ENCODE measurements around the gene GPR149.
"Not testable (repeated sequence)": the region's sequence is repeated elsewhere in the genome, so short reads cannot be mapped to it uniquely, and the experiment has no call there.

The GPR149 gene

GRCh38 chr3:154430014-154430413 is at the start of gene GPR149:
GPR149 (minus strand) TSS chr3:154430190; CDS start chr3:154429615, 575 bp downstream.
- no peak for DNase-seq (ENCODE audit: low read depth in 2 of 2)

DNA sequence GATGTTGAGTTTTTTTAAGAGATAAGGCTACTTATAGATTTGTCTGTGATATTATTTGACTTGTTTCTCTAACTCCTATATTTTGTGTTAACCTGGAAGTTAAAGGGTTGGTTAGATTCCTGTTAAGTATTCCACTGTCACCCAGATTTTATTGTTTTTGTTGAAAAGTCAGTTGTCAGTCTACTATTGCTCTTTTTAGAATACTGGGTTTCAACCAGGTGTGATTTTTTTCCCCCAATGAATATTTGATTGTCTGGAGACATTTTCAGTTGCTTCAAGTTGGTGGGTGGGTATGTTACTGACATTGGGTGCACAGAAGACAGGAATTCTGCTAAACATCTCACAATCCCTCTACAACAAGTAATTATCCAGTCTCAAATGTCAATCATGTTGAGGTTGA is 43.8 kb upstream of the GPR149 start:
- DNase-seq (ENCODE audit: low read depth in 2 of 2) = no peak

DNA sequence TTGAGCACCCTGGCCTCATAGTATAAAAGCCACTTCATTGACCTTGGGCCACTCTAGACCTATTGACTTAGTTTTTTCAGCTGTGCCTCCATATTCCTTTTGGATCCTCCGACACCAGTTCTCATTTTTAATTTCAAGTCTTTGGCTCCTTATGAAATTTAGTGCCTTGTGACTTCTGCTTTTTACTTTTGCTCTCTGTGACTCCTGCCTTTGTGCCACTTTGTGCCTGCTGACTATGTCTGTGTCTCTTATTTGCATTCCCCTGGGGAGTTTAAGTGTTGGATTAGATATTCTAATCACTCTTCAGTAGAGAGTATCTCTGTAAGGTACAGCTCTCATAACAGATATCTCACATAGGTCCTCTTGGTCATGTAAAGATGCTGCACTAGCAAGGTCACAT is 39.6 kb upstream of the GPR149 start:
- no peak for DNase-seq (ENCODE audit: low read depth in 2 of 2)

- DNase-seq (ENCODE audit: low read depth in 2 of 2) = no peak
These were observed 34.6 kb upstream of the GPR149 start for GRCh38 chr3:154464440-154465190.

GRCh38 chr3:154458560-154458959 is 28.6 kb upstream of the GPR149 start:
- no peak for DNase-seq (ENCODE audit: low read depth in 2 of 2)

GRCh38 chr3:154439081-154439480 is 9.1 kb upstream of the GPR149 start:
- not testable (repeated sequence) for DNase-seq (ENCODE audit: low read depth in 2 of 2)

GRCh38 chr3:154431043-154431442 is 1.1 kb upstream of the GPR149 start:
- no peak for DNase-seq (ENCODE audit: low read depth in 2 of 2)

GRCh38 chr3:154428286-154429206 is 1.4 kb downstream of the GPR149 start:
- DNase-seq (ENCODE audit: low read depth in 2 of 2) = no peak

DNA sequence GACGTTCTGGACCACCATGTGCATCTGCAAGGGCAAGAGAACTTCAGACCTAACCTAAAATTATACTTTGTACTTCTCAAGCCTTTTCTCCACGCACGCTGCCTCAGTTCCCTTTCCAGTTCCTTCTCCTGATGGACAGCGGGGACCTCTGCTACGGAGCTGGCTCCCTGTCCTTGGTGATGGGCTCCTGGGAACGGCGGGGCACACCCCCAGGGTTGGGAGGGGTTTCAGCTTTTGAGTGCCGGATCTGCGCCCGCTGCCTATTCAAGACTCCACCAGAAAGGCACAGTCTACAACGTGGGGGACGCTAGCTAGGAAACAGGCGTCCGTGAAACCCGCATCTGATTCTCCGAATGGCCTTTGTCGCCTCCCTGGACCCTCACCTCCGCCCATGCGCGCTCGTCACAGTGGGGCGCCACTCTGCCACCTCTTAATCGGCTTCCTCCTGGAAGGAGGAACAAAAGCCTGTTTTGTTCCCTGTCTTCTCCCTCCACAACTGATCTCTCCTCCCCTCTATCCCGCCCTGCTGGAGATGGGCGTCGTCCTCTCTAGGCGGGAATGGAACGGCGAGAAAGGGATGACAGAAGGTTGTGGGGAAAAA is 2.2 kb downstream of the GPR149 start:
- no peak for DNase-seq (ENCODE audit: low read depth in 2 of 2)

DNA sequence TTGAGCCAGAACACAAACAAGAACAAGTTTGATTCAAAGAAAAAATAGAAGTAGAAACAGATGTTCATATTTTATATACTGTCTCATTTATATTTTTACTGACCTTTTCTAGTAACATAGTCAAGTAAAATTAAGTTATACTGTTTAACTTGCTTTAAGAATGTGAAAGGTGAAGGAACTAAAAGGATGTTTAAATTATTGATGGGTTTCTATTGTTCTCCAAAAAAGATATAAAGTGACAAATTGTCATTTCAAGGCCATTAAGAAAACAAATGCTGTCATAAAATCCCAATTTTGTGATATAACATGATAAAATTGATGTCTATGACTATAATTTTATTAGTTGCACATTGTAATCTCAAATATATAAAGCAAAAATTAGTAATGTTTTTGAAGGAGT is 7.3 kb downstream of the GPR149 start:
- no peak for DNase-seq (ENCODE audit: low read depth in 2 of 2)

DNA sequence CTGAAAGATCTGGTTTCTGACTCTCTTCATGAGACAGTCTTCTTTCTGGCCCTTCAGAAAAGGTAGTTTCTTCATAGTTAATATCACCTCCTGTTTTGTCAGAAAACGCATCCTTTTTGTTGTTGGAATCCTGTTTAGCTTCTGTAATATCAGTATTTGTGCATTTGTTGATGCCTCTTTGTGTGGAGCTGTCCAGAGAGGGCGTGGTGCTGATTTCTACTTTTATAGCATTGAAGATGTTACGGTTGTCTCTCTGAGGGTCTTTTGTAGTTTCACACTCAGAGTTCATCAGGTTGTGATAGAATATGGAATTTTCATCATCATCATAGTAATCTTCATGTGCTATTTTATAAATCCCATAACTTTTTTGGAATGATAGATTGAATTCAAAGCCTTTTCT is 8.9 kb downstream of the GPR149 start:
- no peak for DNase-seq (ENCODE audit: low read depth in 2 of 2)

DNA sequence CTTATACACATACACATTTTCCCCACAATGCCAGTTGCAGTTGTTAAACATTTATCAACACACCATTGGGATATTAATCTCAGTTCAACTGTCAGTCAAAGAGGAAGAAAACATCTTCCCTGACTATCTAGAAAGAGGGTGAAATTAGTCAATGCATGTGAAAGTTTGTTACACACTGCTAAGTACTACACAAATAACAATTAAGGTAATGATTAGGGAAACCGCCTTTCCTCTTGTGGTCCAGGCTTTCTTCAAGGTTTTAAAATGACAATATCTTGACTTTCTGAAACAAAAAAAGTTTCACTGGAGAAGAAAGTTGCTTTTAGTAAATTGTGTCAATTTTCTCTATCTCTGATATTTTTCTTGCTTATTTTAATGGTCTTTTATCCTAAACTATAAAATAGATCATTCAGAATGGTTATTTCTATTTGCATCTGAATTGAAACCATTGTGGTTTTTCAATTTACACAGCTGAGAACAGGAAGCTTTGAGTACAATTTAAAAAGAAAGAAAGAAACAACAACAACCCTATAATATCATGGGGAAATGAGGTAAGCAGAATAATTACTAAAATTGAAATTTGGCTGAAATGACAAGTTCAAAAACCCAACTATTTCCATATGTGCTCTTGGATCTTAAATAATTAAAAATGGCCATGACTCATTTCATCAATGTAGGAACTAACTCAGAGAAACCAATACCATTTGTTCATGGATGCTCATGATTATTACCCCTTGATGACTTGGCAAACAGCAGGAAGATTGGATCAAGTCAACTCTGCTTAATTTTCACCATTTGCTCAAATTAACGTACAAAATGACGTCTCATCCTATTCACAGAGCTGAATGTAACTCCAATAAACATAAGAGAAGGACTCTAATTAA is 31.7 kb downstream of the GPR149 start:
- DNase-seq (ENCODE audit: low read depth in 2 of 2) = no peak

DNA sequence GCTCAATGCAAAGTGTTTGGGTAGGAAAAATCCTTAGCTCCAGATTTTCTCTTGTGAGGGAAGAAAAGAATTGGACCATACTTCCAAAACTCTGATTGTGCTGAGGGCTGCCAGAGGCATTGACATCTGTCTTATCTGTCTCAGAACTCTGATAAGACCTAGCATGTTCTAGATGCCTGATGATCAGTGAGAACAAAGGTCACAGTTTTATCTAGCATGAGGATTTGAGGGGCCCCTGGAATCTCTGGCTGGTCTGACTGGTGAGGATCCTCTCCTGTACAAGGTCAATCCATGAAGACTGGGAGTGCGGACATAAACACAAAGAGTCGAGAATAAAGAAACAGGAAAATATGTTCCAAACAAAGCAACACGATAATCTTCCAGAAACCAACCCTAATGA is 40.1 kb downstream of the GPR149 start:
- DNase-seq (ENCODE audit: low read depth in 2 of 2) = no peak

- DNase-seq (ENCODE audit: low read depth in 2 of 2) = no peak
These were observed 45.5 kb downstream of the GPR149 start for GRCh38 chr3:154384479-154384878.

- DNase-seq (ENCODE audit: low read depth in 2 of 2) = no peak
These were observed 51.7 kb downstream of the GPR149 start for GRCh38 chr3:154378311-154378710.

GRCh38 chr3:154367221-154367620 is 62.8 kb downstream of the GPR149 start:
- no peak for DNase-seq (ENCODE audit: low read depth in 2 of 2)

GRCh38 chr3:154364849-154365248 is 65.1 kb downstream of the GPR149 start:
- DNase-seq (ENCODE audit: low read depth in 2 of 2) = no peak

DNA sequence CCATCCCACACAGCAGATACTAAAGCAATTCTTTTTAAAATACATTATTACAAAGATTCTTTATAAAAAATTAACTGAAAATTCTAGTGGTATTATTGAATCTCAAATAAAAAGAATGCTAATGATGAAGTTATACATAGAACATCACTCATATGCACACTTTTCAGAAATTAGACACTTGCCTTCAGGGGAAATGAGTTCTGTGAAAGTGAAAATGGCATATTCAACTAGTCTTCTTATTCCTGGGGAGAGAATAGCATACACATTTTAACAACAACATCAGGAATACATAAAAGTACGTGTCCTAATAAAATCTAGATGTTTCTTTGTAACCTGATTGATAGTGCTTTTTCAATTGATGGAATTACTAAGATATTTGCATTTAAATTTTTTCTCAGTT is 68.9 kb downstream of the GPR149 start:
- DNase-seq (ENCODE audit: low read depth in 2 of 2) = no peak

DNA sequence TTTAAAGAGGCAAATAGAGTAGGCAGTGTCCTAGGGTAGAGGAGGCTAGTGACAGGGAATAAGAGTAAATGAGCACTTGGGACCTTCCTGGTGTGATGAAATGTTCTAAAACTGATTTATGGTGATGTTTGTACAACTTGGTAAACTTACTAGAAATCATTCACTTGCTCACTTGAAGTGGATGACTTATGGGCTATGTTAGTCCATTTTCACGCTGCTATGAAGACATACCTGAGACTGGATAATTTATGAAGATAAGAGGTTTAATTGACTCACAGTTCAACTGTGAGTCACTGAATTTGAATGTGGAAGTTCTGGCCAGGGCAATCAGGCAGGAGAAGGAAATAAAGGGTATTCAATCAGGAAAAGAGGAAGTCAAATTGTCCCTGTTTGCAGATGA is 74.0 kb downstream of the GPR149 start:
- no peak for DNase-seq (ENCODE audit: low read depth in 2 of 2)

DNA sequence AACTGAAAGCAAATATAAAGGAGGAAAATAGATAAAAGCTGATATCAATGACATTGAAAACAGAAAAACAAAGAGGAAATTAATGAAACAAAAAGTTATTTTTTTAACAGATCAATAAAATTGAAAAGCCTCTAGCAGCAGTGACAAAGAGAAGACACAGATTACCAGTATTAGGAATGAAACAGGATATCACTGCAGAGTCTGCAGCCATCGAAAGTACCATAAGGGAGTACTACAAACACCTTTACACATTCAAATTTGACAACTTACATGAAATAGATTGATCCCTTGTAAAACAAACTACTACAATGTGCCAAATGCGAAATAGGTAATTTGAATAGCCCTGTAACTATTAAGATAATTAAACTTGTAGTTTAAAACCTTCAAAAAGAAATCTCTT is 80.8 kb downstream of the GPR149 start:
- no peak for DNase-seq (ENCODE audit: low read depth in 2 of 2)

DNA sequence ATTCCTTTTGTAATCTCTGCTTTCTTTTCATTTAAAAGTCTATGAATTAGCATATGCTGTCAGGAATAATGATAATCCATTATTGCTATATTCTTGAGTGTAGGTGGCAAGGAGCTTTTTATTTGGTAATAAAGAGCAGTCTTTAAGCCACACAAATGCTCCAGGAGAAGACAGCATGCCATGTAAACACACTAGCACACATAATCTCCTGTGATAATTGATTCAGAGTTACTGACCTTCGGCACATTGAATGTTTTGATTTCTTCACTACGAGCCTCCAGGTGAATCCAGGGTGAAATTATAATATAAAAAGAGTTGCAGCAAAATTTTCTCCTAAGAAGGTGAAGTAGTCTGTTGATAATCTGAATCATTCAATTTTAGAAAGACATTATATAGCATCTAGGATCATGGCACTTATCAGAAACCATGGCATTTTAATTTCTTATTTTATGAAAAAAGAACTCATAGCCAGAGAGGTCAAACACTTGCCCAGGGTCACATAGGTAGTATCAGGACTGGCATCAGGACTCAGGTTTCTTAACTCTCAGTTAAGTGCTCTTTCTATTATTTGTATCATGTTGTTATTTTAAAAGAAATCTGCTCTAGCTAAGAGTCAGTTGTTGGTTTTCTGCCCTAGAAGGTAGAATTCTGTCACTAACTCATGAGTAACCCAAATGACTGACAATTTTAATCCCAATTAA is 84.4 kb downstream of the GPR149 start:
- DNase-seq (ENCODE audit: low read depth in 2 of 2) = no peak
